DOHH2 (cell line): ENCODE results near the gene DYRK2.

ENCODE experiments used
- CTCF ChIP-seq: fragments of 200-600 bp; sonication (generic); IDR thresholded peaks from one replicate; pipeline ENCODE4 v1.5.1; 2014; ENCODE audit warnings: antibody characterized with exemption, mild to moderate bottlenecking, low read depth, low read length; ENCODE audit not compliant: poor library complexity, severe bottlenecking
- EZH2phosphoT487 ChIP-seq: fragments of 200-600 bp; sonication (generic); IDR thresholded peaks from 2 replicates; pipeline ENCODE4 v1.6.1; 2017; ENCODE audit warnings: borderline replicate concordance, mild to moderate bottlenecking, antibody characterized with exemption, low read length, moderate library complexity, mixed read lengths

GRCh38 chr12:67648521-67649260, at the start of gene DYRK2:
- TF ChIP-seq CTCF = no peak
- no peak for TF ChIP-seq EZH2phosphoT487
